Coronary artery (tissue), 2 donors: ENCODE data around the gene CDK6.

Experiments
- DNase-seq: peaks from one replicate; pipeline ENCODE4 v3.0.0-alpha.2; 2017; ENCODE audit warnings: low spot score
- H3K27ac ChIP-seq, 2 donors: fragments of 200-600 bp; sonication (generic); one replicate each; pipeline ENCODE4 v1.5.1; 2016 to 2019
- H3K4me3 ChIP-seq: fragments of 200-600 bp; sonication (generic); 2 replicates; pipeline ENCODE4 v1.5.1; 2016; ENCODE audit warnings: mild to moderate bottlenecking, moderate library complexity
- CTCF ChIP-seq: fragments of 200-600 bp; sonication (generic); IDR thresholded peaks from one replicate; pipeline ENCODE4 v1.5.1; 2019; ENCODE audit warnings: antibody characterized with exemption

The CDK6 gene

DNA sequence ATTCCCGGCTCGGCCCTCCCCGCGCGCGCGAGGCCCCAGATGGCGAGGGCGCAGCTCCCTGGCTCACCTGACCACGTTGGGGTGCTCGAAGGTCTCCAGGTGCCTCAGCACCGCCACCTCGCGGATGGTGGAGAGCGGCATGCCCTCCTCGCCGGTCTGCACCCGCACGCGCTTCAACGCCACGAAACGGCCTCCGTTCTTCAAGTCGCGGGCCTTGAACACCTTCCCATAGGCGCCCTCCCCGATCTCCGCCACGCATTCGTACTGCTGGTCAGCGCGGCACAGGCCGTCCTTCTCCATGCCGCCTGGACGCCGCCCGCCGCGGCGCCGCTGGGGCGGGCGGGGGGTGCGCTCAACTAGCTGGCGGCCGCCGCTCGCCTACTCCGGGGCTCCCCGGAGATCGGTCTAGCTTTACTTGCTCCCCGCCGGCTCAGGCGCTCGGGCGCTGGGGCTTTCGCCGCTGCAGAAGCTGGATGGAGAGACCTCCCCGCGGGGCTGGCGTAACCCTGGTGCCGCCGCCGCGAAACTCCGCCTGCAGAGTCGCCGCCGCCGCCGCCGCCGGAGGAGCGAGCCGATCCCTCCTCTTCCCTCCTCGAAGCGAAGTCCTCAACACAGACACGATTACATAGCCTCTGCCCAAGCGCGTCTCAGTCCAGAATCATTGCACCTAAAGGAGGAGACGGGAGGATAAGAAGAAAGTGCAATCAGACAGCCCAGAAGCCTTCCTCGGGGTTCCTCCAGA, 3.2 kb downstream of the CDK6 start:
- TF ChIP-seq CTCF, result peak; percentile 84
- H3K4me3 ChIP-seq, result peak overlapping the region; percentile 94

DNA sequence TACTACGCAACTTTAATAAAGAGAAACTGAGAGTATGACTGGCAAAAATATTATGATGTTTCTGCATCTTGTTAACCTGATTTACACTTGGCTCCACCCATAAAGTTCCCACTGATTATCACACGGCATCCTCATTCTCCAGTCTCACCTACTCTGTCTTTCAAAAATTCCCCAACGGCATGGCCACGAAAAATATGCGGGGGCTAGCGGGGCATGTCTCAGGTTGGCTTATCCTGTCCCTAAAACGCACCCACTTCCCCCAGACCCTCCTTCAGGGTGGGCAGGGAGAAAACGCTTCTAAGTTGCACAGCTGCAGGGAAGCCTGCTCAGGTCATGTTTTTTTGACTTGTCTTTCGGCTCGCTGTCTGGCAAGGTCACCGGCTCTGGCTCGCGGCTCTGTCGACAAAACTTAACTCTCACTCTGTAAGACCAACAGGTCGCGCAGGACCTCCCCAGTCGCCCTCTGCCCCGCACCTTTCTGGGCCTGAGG, 3.8 kb downstream of the CDK6 start:
- peak overlapping the region; percentile 75 to 95 for H3K27ac ChIP-seq
- DNase-seq, result no peak
- peak overlapping the region; percentile 94 for H3K4me3 ChIP-seq
- TF ChIP-seq CTCF, result no peak

More for the DNA sequence above, 3.2 kb downstream of the CDK6 start:
- H3K27ac ChIP-seq, result peak overlapping the region; percentile 75 to 95
- peak; percentile 85 for DNase-seq

GRCh38 chr7:92831716-92832533, 4.4 kb downstream of the CDK6 start:
- no peak for TF ChIP-seq CTCF
- peak overlapping the region; percentile 94 for H3K4me3 ChIP-seq
- peak overlapping the region; percentile 75 to 95 for H3K27ac ChIP-seq
- DNase-seq, result no peak

- Histone ChIP-seq H3K4me3 (peak overlapping the region; percentile 94), H3K27ac (no peak overlapping the region)
- TF ChIP-seq CTCF, result no peak
- no peak for DNase-seq
Measured at GRCh38 chr7:92830532-92831110, 5.8 kb downstream of the CDK6 start.

GRCh38 chr7:92830027-92830426, 6.3 kb downstream of the CDK6 start:
- no peak overlapping the region for H3K4me3 ChIP-seq
- H3K27ac ChIP-seq, result no peak overlapping the region
- TF ChIP-seq CTCF, result no peak
- DNase-seq, result no peak

GRCh38 chr7:92827464-92828120, 8.8 kb downstream of the CDK6 start:
- no peak for DNase-seq
- H3K4me3 ChIP-seq, result no peak overlapping the region
- no peak for TF ChIP-seq CTCF
- no peak overlapping the region for H3K27ac ChIP-seq
